Measurements from ENCODE around the gene SHANK2. TPM values are rescaled to one million over a fixed set of nuclear protein-coding genes. Genes with fewer than 3 reads are reported as not detected.
A peak's percentile ranks its signal among the peaks of the same experiment; 100 is the strongest.

The SHANK2 gene
- total RNA-seq, 2 donors from 2014 or later, result 44.4 to 94.9 TPM

- intact Hi-C loops (cut with DNase I), result no loop called here
- WGBS, 2 donors, result 40 to 52% methylated on average over 17 of the region's 17 CpGs
- Histone ChIP-seq H3K27me3 (no peaks in the 10 kb centered on the region), H3K27ac (peak overlapping the region; percentile 57 to 82 (median 72)), H3K9me3 (no peaks in the 10 kb centered on the region), H3K36me3 (replicated peaks in 1 of 2; ENCODE audit: insufficient read depth in 1 of 2, low read depth in 2 of 2) (no peaks in the 10 kb centered on the region), H3K4me1 (peaks cover 14% of the 10 kb centered on the region), H3K4me3 (no peak overlapping the region)
- ATAC-seq, result peak; percentile 82
- TF ChIP-seq POLR2A (IDR thresholded peaks at IDR 0.05) (peak in 1 of 3 donors; percentile 7), CTCF (IDR thresholded peaks at IDR 0.05) (no peak)
- peak; percentile 37 to 70 (median 59) for DNase-seq
Measured at GRCh38 chr11:71240865-71241691, 11.3 kb downstream of the SHANK2 start.

DNA sequence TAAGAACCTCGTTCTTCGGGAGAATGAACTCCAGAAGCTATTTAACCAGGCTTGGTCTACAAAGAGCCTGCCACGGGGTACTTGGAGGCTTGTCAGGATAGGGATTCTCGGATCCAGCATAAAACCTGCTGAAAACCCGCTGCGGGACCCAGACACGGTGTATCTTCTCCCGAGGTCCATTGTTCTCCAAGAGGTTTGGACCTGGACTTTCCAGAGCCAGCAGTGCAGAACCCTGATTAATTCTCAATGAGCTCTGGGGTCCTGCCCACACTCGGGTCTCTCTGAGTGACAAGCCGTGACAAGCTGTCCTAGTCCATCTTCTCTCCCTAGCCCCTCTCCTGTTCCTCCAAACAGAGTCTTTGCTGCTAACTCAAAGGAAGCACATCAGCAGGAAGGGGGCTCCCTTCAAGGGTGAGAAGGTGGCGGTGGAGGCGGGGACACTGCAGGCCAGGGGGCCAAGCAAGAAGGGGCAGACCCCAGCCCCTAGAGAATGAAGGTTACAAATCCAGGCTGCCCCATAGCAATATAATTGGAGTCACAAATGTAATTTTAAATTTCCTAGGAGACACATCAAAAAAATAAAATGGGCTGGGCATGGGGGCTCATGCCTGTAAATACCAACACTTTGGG lies 12.2 kb downstream of the SHANK2 start:
- Histone ChIP-seq H3K4me3 (no peak overlapping the region), H3K9me3 (no peaks in the 10 kb centered on the region), H3K27ac (peak overlapping the region in 3 of 4 donors; percentile 69 to 82 (median 75)), H3K27me3 (no peaks in the 10 kb centered on the region), H3K36me3 (replicated peaks in 1 of 2; ENCODE audit: insufficient read depth in 1 of 2, low read depth in 2 of 2) (no peaks in the 10 kb centered on the region), H3K4me1 (peaks cover 14% of the 10 kb centered on the region)
- ATAC-seq (no peak), DNase-seq (peak in 1 of 4 donors; percentile 5)
- no peak for TF ChIP-seq POLR2A (IDR thresholded peaks at IDR 0.05)
- TF ChIP-seq CTCF (IDR thresholded peaks at IDR 0.05), result no peak
- 88 to 92% methylated on average over 12 of the region's 12 CpGs for WGBS, 2 donors
- intact Hi-C loops (cut with DNase I), result no loop called here

- TF ChIP-seq CTCF (IDR thresholded peaks at IDR 0.05) (no peak), POLR2A (IDR thresholded peaks at IDR 0.05) (no peak)
- Histone ChIP-seq H3K27ac (no peak overlapping the region), H3K36me3 (replicated peaks in 1 of 2; ENCODE audit: insufficient read depth in 1 of 2, low read depth in 2 of 2) (no peaks in the 10 kb centered on the region), H3K27me3 (no peaks in the 10 kb centered on the region), H3K4me3 (no peak overlapping the region), H3K9me3 (no peaks in the 10 kb centered on the region), H3K4me1 (peaks cover 14% of the 10 kb centered on the region)
- 84 to 87% methylated on average over 7 of the region's 7 CpGs for WGBS, 2 donors
- intact Hi-C loops (cut with DNase I), result no loop called here
- ATAC-seq, result no peak
- DNase-seq, result peak in 1 of 4 donors; percentile 10
Measured at GRCh38 chr11:71239581-71239980, 12.8 kb downstream of the SHANK2 start.

GRCh38 chr11:71238941-71239340 lies 13.4 kb downstream of the SHANK2 start:
- intact Hi-C loops (cut with DNase I), result no loop called here
- Histone ChIP-seq H3K4me1 (peaks cover 14% of the 10 kb centered on the region), H3K27me3 (no peaks in the 10 kb centered on the region), H3K27ac (no peak overlapping the region), H3K36me3 (replicated peaks in 1 of 2; ENCODE audit: insufficient read depth in 1 of 2, low read depth in 2 of 2) (no peaks in the 10 kb centered on the region), H3K4me3 (no peak overlapping the region), H3K9me3 (no peaks in the 10 kb centered on the region)
- peak in 1 of 4 donors; percentile 6 for DNase-seq
- ATAC-seq, result no peak
- no peak for TF ChIP-seq POLR2A (IDR thresholded peaks at IDR 0.05)
- no peak for TF ChIP-seq CTCF (IDR thresholded peaks at IDR 0.05)
- 92 to 94% methylated on average over 7 of the region's 7 CpGs for WGBS, 2 donors
